ENCODE results near the gene MYO18B. TPM values are rescaled to one million over a fixed set of nuclear protein-coding genes. Genes with fewer than 3 reads are reported as not detected.

Gene MYO18B
- total and polyA plus RNA-seq, 2 of the 4 experiments (the other 2 are of a cell fraction), result under 0.01 TPM; not detected in 1

DNA sequence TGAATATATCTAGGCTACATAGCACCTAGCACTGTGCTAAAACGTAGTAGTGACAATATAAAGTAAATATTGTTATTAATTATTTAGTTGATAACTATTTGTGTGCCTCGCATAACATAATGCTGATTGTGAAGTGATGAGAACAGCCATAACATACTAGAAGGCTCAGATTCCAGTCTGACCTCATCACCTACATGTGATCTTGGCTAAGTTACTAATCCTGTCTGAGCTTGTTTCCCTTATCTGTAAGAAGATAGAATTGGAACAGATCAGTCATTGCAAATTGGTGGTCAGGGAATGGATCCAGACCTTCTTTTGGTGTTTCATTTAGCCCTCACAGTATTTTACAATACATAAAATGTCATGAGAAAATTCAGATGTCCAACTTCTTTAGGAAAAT lies 323.9 kb downstream of the MYO18B start:
- no peaks in the 10 kb centered on the region for H4K20me1 ChIP-seq (ENCODE audit: insufficient read depth, low read length)

More for the DNA sequence above, 323.9 kb downstream of the MYO18B start:
- Histone ChIP-seq H3K9me1 (ENCODE audit: insufficient read depth, low read length) (no peaks in the 10 kb centered on the region), H4K8ac (ENCODE audit: low read depth in 2 of 2, low read length in 2 of 2) (no peak overlapping the region), H4K5ac (ENCODE audit: low read depth, low read length) (no peak overlapping the region), H3K9ac (ENCODE audit: low read depth, low read length) (no peak overlapping the region), H3K79me1 (ENCODE audit: low read depth in 1 of 2, low read length in 2 of 2) (no peaks in the 10 kb centered on the region), H3K4me3 (ENCODE audit: insufficient read depth, low read depth, low read length) (no peak overlapping the region), H3K18ac (ENCODE audit: low read depth, low read length) (no peak overlapping the region), H2BK15ac (ENCODE audit: low read depth, low read length) (no peak overlapping the region), H2BK5ac (ENCODE audit: low read depth, low read length, poor library complexity, severe bottlenecking) (no peak overlapping the region), H3K27ac (ENCODE audit: insufficient read depth, low read length) (no peak overlapping the region), H4K91ac (ENCODE audit: insufficient read depth, low read depth, low read length) (no peak overlapping the region), H3K23ac (ENCODE audit: low read depth, low read length) (no peak overlapping the region), H3K9me3 (ENCODE audit: control insufficient read depth, insufficient read depth, low read length) (peaks cover 4% of the 10 kb centered on the region; the same call in 1 of the 2 replicates), H3K14ac (replicated peaks; ENCODE audit: low read depth, low read length) (no peak overlapping the region), H3K4ac (ENCODE audit: low read depth, low read length) (no peak overlapping the region), H2AK9ac (replicated peaks; ENCODE audit: low read depth, low read length, poor library complexity) (no peak overlapping the region), H2AK5ac (ENCODE audit: low read depth, low read length) (no peak overlapping the region), H3K4me1 (ENCODE audit: control insufficient read depth, insufficient read depth, low read length) (no peaks in the 10 kb centered on the region), H2AFZ (replicated peaks; ENCODE audit: low read length, poor library complexity) (no peak overlapping the region), H2BK20ac (ENCODE audit: low read depth, low read length) (no peak overlapping the region), H3K56ac (ENCODE audit: extremely low read depth, insufficient read depth, low read length) (no peak overlapping the region), H3K27me3 (ENCODE audit: control insufficient read depth, insufficient read depth, low read length) (no peaks in the 10 kb centered on the region), H2BK120ac (ENCODE audit: low read depth, low read length) (no peak overlapping the region), H3K4me2 (ENCODE audit: low read depth, low read length) (no peak overlapping the region), H3K36me3 (ENCODE audit: control insufficient read depth, insufficient read depth, low read length) (no peaks in the 10 kb centered on the region)
- ChIA-PET CTCF (no interaction called here), POLR2A (ENCODE audit: unreplicated experiment) (no interaction called here)
- DNase-seq (no peak), ATAC-seq (ENCODE audit: low read depth) (no peak)
- no CpG with 5 or more reads among the region's 2 CpGs for WGBS, 2 experiments (ENCODE audit: extremely low coverage in 2 of 2, insufficient read length in 1 of 2)
- dilution Hi-C loops (cut with HindIII; ENCODE audit: low sequenced_read_pairs, unreplicated experiment), result no loop called here
- TF ChIP-seq, protein P1, sequence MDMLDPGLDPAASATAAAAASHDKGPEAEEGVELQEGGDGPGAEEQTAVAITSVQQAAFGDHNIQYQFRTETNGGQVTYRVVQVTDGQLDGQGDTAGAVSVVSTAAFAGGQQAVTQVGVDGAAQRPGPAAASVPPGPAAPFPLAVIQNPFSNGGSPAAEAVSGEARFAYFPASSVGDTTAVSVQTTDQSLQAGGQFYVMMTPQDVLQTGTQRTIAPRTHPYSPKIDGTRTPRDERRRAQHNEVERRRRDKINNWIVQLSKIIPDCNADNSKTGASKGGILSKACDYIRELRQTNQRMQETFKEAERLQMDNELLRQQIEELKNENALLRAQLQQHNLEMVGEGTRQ (IDR thresholded peaks at IDR 0.05; ENCODE audit: low read depth, low read length), result no peak
- TF ChIP-seq, protein P2, sequence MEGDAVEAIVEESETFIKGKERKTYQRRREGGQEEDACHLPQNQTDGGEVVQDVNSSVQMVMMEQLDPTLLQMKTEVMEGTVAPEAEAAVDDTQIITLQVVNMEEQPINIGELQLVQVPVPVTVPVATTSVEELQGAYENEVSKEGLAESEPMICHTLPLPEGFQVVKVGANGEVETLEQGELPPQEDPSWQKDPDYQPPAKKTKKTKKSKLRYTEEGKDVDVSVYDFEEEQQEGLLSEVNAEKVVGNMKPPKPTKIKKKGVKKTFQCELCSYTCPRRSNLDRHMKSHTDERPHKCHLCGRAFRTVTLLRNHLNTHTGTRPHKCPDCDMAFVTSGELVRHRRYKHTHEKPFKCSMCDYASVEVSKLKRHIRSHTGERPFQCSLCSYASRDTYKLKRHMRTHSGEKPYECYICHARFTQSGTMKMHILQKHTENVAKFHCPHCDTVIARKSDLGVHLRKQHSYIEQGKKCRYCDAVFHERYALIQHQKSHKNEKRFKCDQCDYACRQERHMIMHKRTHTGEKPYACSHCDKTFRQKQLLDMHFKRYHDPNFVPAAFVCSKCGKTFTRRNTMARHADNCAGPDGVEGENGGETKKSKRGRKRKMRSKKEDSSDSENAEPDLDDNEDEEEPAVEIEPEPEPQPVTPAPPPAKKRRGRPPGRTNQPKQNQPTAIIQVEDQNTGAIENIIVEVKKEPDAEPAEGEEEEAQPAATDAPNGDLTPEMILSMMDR (conservative IDR thresholded peaks at IDR 0.05; ENCODE audit: low read depth, low read length), result no peak
- no peak for TF ChIP-seq RFX5 (IDR thresholded peaks at IDR 0.05; ENCODE audit: low read depth, low read length)
- no peak for TF ChIP-seq MXI1 (IDR thresholded peaks at IDR 0.05; ENCODE audit: borderline replicate concordance, low read depth, low read length)
- no peak for TF ChIP-seq POLR2A (IDR thresholded peaks at IDR 0.05; ENCODE audit: low read depth, low read length)
- TF ChIP-seq FOS (IDR thresholded peaks at IDR 0.05; ENCODE audit: low read depth, low read length), result no peak
- TF ChIP-seq CHD1 (IDR thresholded peaks at IDR 0.05; ENCODE audit: low read depth, low read length), result no peak
- TF ChIP-seq SMC3 (IDR thresholded peaks at IDR 0.05; ENCODE audit: low read depth, low read length), result no peak
- no peak for TF ChIP-seq MAZ (IDR thresholded peaks at IDR 0.05; ENCODE audit: borderline replicate concordance, low read depth, low read length)
- TF ChIP-seq RCOR1 (IDR thresholded peaks at IDR 0.05; ENCODE audit: insufficient replicate concordance, low read length), result no peak
- no peak for TF ChIP-seq CEBPB (IDR thresholded peaks at IDR 0.05; ENCODE audit: low read depth, low read length)
- TF ChIP-seq RAD21 (IDR thresholded peaks at IDR 0.05; ENCODE audit: low read length), result no peak
- no peak for TF ChIP-seq MAFK (IDR thresholded peaks at IDR 0.05; ENCODE audit: low read depth, low read length)
- no peak for TF ChIP-seq NFE2L2 (IDR thresholded peaks at IDR 0.05; ENCODE audit: low read depth, low read length)
- TF ChIP-seq, protein P3, sequence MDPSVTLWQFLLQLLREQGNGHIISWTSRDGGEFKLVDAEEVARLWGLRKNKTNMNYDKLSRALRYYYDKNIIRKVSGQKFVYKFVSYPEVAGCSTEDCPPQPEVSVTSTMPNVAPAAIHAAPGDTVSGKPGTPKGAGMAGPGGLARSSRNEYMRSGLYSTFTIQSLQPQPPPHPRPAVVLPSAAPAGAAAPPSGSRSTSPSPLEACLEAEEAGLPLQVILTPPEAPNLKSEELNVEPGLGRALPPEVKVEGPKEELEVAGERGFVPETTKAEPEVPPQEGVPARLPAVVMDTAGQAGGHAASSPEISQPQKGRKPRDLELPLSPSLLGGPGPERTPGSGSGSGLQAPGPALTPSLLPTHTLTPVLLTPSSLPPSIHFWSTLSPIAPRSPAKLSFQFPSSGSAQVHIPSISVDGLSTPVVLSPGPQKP (IDR thresholded peaks at IDR 0.05; ENCODE audit: borderline replicate concordance, low read depth, low read length), result no peak
- no peak for TF ChIP-seq BHLHE40 (IDR thresholded peaks at IDR 0.05; ENCODE audit: low read depth, low read length)
- in situ Hi-C loops (cut with MboI; ENCODE audit: low sequenced_read_pairs), result no loop called here
- intact Hi-C loops (cut with micrococcal nuclease), result no loop called here
- no TSS peak for BruUV-seq (replicated peaks)
